Muscle layer of duodenum (tissue), 2 donors: ENCODE results near the gene PRRG1.

Source experiments
- H3K27ac ChIP-seq: one replicate; pipeline ENCODE4 v1.7.0; 2013; ENCODE audit warnings: mild to moderate bottlenecking, low read length
- H3K27me3 ChIP-seq: one replicate; pipeline ENCODE4 v1.7.0; 2013; ENCODE audit warnings: low read depth, mild to moderate bottlenecking, control low read depth, low read length
- H3K36me3 ChIP-seq, 2 donors: one replicate each; pipeline ENCODE4 v1.7.0; 2013; ENCODE audit warnings: low read length in 2 of 2, control low read depth in 1 of 2, mild to moderate bottlenecking in 1 of 2; ENCODE audit not compliant: insufficient read depth in 2 of 2, control insufficient read depth in 1 of 2
- H3K4me1 ChIP-seq, 2 donors: one replicate each; pipeline ENCODE4 v1.7.0; 2013; ENCODE audit warnings: low read length in 2 of 2, mild to moderate bottlenecking in 2 of 2, control low read depth in 1 of 2, moderate library complexity in 1 of 2; ENCODE audit not compliant: insufficient read depth in 2 of 2, control insufficient read depth in 1 of 2
- H3K4me3 ChIP-seq, 2 donors: one replicate each; pipeline ENCODE4 v1.7.0; 2013; ENCODE audit warnings: low read length in 2 of 2, low read depth in 1 of 2, mild to moderate bottlenecking in 1 of 2
- H3K9me3 ChIP-seq, 2 donors: one replicate each; pipeline ENCODE4 v1.7.0; 2013; ENCODE audit warnings: low read length in 2 of 2, control low read depth in 1 of 2, mild to moderate bottlenecking in 1 of 2; ENCODE audit not compliant: control insufficient read depth in 1 of 2
- donor health status: healthy.

PRRG1 gene

GRCh38 chrX:37348231-37348970, 763 bp upstream of the PRRG1 start:
- Histone ChIP-seq H3K4me3 (peak overlapping the region; percentile 52 to 74), H3K27me3 (no peaks in the 10 kb centered on the region), H3K4me1 (no peaks in the 10 kb centered on the region), H3K36me3 (peaks cover 0 to 3% of the 10 kb centered on the region in 2 donors), H3K9me3 (no peaks in the 10 kb centered on the region), H3K27ac (no peak overlapping the region)

- Histone ChIP-seq H3K27me3 (no peaks in the 10 kb centered on the region), H3K4me3 (peak overlapping the region; percentile 52 to 74), H3K4me1 (no peaks in the 10 kb centered on the region), H3K27ac (no peak overlapping the region), H3K9me3 (no peaks in the 10 kb centered on the region), H3K36me3 (peaks cover 0 to 3% of the 10 kb centered on the region in 2 donors)
These were observed 268 bp upstream of the PRRG1 start for GRCh38 chrX:37348971-37349220.

GRCh38 chrX:37350034-37350365, 836 bp downstream of the PRRG1 start:
- H3K27ac ChIP-seq, result peak overlapping the region; percentile 62
- H3K9me3 ChIP-seq, result no peaks in the 10 kb centered on the region
- no peaks in the 10 kb centered on the region for H3K27me3 ChIP-seq
- peak overlapping the region; percentile 72 to 74 for H3K4me3 ChIP-seq
- H3K36me3 ChIP-seq, result peaks cover 0 to 3% of the 10 kb centered on the region in 2 donors
- H3K4me1 ChIP-seq, result no peaks in the 10 kb centered on the region

- Histone ChIP-seq H3K4me3 (no peak overlapping the region), H3K36me3 (peaks cover 0 to 3% of the 10 kb centered on the region in 2 donors), H3K27me3 (no peaks in the 10 kb centered on the region), H3K9me3 (no peaks in the 10 kb centered on the region), H3K27ac (no peak overlapping the region), H3K4me1 (no peaks in the 10 kb centered on the region)
These were observed 4.5 kb downstream of the PRRG1 start for GRCh38 chrX:37353646-37354045.

- no peaks in the 10 kb centered on the region for H3K4me1 ChIP-seq
- no peak overlapping the region for H3K4me3 ChIP-seq
- no peaks in the 10 kb centered on the region for H3K27me3 ChIP-seq
- H3K27ac ChIP-seq, result no peak overlapping the region
- no peaks in the 10 kb centered on the region for H3K36me3 ChIP-seq
- no peaks in the 10 kb centered on the region for H3K9me3 ChIP-seq
These were observed 8.3 kb downstream of the PRRG1 start for GRCh38 chrX:37357436-37357835.

- H3K4me3 ChIP-seq, result no peak overlapping the region
- no peaks in the 10 kb centered on the region for H3K4me1 ChIP-seq
- no peak overlapping the region for H3K27ac ChIP-seq
- no peaks in the 10 kb centered on the region for H3K36me3 ChIP-seq
- H3K27me3 ChIP-seq, result no peaks in the 10 kb centered on the region
- H3K9me3 ChIP-seq, result no peaks in the 10 kb centered on the region
These were observed 12.4 kb downstream of the PRRG1 start for GRCh38 chrX:37361596-37361995.

- H3K36me3 ChIP-seq, result no peaks in the 10 kb centered on the region
- H3K9me3 ChIP-seq, result no peaks in the 10 kb centered on the region
- H3K27me3 ChIP-seq, result no peaks in the 10 kb centered on the region
These were observed 15.5 kb downstream of the PRRG1 start for GRCh38 chrX:37364666-37365065.

GRCh38 chrX:37367946-37368345, 18.8 kb downstream of the PRRG1 start:
- Histone ChIP-seq H3K27ac (no peak overlapping the region), H3K9me3 (no peaks in the 10 kb centered on the region), H3K27me3 (no peaks in the 10 kb centered on the region), H3K4me1 (no peaks in the 10 kb centered on the region), H3K4me3 (no peak overlapping the region), H3K36me3 (no peaks in the 10 kb centered on the region)

More at GRCh38 chrX:37364666-37365065, 15.5 kb downstream of the PRRG1 start:
- Histone ChIP-seq H3K4me3 (no peak overlapping the region), H3K4me1 (no peaks in the 10 kb centered on the region), H3K27ac (no peak overlapping the region)

GRCh38 chrX:37370499-37371141, 21.5 kb downstream of the PRRG1 start:
- Histone ChIP-seq H3K4me1 (no peaks in the 10 kb centered on the region), H3K36me3 (no peaks in the 10 kb centered on the region), H3K9me3 (no peaks in the 10 kb centered on the region), H3K27me3 (no peaks in the 10 kb centered on the region), H3K27ac (no peak overlapping the region), H3K4me3 (no peak overlapping the region)

- no peak overlapping the region for H3K4me3 ChIP-seq
- H3K27me3 ChIP-seq, result no peaks in the 10 kb centered on the region
- no peaks in the 10 kb centered on the region for H3K9me3 ChIP-seq
- no peaks in the 10 kb centered on the region for H3K36me3 ChIP-seq
- no peaks in the 10 kb centered on the region for H3K4me1 ChIP-seq
- H3K27ac ChIP-seq, result no peak overlapping the region
These were observed 22.4 kb downstream of the PRRG1 start for GRCh38 chrX:37371578-37371991.

GRCh38 chrX:37378404-37378803, 29.2 kb downstream of the PRRG1 start:
- Histone ChIP-seq H3K9me3 (no peaks in the 10 kb centered on the region), H3K27ac (no peak overlapping the region), H3K27me3 (no peaks in the 10 kb centered on the region), H3K4me3 (no peak overlapping the region), H3K4me1 (no peaks in the 10 kb centered on the region), H3K36me3 (no peaks in the 10 kb centered on the region)

GRCh38 chrX:37378830-37379229, 29.7 kb downstream of the PRRG1 start:
- no peaks in the 10 kb centered on the region for H3K9me3 ChIP-seq
- no peaks in the 10 kb centered on the region for H3K27me3 ChIP-seq
- H3K4me1 ChIP-seq, result no peaks in the 10 kb centered on the region
- no peak overlapping the region for H3K4me3 ChIP-seq
- H3K36me3 ChIP-seq, result no peaks in the 10 kb centered on the region
- no peak overlapping the region for H3K27ac ChIP-seq
